ENCODE data around the gene AGBL1. TPM values are rescaled to one million over a fixed set of nuclear protein-coding genes. Genes with fewer than 3 reads are reported as not detected.

Gene AGBL1
- total RNA-seq, 1 experiment from 2014 or later = under 0.01 TPM

DNA sequence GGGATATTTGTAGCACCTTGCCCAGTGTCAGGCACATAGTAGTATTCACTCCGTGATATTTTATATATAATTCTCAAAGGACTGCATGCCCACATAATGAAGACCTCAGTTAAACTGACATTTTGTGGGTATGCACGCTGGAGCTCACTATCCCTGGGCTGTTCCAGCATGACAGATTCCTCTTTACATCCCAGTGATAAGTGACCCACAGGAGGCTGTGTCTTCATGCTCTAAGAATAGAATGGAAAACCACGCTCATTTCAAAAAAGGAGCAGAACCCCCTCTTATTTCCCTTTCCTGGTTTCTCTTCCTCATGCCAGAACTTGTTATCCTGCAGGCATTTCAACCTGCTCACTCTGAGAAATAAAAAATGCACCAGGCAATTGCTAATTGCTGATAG lies 717.5 kb downstream of the AGBL1 start:
- no peak for DNase-seq (ENCODE audit: low read depth)

DNA sequence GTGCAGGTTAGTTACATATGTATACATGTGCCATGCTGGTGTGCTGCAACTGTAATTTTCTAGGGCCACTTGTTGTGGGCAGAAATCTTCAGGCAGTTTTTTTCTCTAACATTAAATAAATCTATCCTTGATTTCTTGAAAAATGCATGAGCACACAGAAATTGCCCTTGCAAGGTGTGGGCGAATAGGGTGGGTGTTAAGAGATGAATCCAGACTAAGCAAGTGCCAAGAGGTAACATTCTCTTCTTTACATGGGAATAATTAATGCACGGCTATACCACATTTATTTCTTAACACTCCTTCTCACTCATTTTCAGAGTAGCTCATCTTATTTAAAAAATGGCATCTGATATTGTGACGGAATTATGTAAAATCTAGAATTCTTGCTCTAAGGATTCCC lies 719.6 kb downstream of the AGBL1 start:
- no peak for DNase-seq (ENCODE audit: low read depth)

DNA sequence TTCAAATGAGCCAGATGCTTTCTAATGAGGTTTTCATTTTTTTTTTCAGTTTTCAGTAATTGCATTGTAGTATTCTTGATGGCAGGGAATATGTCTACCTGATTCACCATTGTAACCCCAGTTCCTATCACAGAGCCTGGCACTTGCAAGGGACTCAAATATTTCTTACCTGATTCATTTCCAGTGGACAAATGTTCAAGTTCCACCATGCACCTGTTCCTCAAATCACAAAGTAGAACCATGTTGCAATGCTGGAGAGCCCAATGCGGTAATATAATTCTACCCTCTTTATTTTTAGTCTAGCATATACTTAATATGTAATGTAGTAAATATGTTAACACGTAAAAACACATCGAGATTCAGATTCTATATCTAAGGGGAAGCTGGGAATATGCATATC lies 722.6 kb downstream of the AGBL1 start:
- no peak for DNase-seq (ENCODE audit: low read depth)

- DNase-seq (ENCODE audit: low read depth) = no peak
These were observed 724.7 kb downstream of the AGBL1 start for GRCh38 chr15:86804406-86804805.

DNA sequence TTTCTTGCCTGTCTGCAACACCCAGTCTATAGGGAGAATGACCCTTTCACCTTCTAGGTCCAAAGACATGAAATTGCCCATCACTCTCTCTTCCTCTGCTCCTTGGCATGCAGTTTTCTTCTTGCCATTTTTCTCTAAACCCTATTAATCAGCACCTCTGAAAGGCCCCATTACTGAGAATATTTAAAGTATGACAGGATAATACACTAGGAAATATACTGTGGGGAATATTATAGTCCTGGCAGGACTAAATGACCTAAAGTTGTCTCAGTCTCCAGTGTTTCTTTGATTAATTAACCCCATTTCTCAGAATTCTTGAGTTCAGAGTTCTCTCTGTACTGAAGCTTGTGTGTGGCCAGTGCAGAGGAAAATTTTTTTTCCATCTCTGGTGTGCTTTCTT lies 730.7 kb downstream of the AGBL1 start:
- no peak for DNase-seq (ENCODE audit: low read depth)

DNA sequence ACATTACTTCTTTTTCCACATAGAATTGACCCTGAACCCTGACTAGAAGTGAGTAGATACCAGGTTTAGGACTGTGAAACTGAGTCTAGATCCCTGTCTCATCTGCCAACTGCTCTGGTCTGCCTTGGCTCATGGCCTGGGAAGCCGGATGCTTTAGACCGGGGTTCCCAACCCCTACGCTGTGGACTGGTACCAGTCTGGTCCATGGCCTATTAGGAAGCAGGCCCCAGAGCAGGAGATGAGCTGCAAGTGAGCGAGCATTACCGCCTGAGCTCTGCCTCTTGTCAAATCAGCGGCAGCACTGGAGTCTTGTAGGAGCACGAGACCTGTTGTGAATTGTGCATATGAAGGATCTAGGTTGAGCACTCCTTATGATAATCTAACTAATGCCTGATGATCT lies 734.2 kb downstream of the AGBL1 start:
- no peak for DNase-seq (ENCODE audit: low read depth)

GRCh38 chr15:86829245-86829644 lies 749.6 kb downstream of the AGBL1 start:
- DNase-seq (ENCODE audit: low read depth) = peak; percentile 46

DNA sequence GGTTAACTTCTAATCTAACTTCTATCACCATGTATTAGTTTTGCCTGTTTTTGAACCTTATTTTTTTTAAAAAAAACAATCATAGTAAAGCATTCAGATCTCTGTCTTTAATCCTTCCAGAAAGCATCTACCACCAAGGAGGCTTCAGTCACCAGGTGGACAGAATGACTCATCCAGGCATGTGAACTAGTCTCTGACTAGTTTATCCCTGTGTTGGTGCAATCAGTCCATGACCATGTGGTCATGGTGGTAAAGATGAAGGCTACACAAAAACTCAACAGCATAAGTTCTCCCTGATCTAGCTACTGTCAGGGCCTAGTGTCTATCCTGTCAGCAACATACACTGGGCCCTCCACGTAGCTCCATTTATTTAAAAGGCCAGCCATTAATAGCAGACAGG lies 750.6 kb downstream of the AGBL1 start:
- peak; percentile 32 for DNase-seq (ENCODE audit: low read depth)

DNA sequence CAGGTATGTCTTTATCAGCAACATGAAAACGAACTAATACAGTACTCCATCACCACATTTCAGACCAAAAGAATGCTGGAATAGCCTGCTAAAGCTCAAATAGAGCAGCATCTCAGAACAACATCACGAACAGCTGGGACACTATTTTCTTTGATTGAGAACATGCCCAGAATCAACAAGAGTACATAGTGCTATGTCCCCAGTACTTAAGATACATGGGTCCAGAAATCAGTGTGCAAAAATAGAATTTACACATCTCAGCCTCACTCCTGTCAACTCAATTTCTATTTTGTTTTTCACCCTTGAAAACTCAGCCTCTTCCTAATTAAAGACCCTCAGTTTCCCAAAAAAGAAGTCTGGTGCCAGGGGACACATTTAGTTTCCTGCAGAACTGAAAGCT lies 753.9 kb downstream of the AGBL1 start:
- no peak for DNase-seq (ENCODE audit: low read depth)

GRCh38 chr15:86834115-86834863 lies 754.6 kb downstream of the AGBL1 start:
- no peak for DNase-seq (ENCODE audit: low read depth)

DNA sequence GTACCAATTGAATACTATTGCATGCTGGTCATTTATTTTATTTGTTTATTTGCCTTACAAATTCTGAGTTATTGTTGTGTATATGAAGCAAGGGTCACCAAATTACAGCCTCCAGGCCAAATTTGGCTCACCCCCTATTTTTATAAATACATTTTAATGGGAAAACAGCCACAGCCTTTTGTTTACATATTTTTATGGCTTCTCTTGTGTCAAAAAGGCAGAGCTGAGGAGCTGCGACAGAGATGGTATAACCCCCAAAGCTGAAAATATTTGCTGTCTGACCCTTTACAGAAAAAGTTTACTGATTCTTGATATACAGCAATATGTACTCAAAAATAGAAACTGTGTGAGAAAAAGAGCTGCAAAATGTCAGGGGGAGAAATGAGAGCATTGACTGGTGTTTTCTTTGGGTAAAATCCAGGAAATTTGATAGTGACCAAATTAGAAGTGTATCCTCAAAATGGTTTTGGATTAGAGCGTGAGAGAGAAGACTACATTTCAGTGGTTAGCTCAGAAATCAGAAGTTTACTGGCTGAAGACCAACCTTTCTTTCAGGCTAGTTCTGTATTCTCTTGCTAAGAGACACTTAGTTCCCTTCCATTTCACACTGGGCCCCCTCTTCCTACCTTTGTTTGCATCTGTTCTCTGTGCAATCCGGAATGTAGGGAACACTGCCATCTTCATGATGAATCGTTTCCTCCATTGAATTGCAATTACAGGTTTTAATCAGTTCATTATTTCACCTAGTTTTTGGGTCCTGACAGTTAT lies 757.8 kb downstream of the AGBL1 start:
- DNase-seq (ENCODE audit: low read depth) = peak; percentile 81

DNA sequence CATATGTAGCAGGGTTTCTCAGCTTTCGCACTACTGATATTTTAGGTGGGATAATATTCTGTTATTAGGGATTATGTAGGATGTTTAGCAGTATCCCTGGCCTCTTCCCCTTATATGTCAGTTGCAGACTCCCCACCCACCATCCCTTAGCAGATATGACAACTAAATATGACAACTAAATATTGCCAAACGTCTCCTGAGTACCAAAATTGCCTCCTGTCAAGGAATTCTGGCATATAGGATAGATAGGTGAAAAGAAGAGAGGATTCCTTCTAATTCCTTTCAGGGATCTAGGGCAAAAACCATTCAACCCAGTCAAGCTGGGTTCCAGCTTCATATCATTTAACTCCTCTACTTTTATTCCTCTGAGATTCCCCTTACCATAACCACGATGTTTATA lies 759.8 kb downstream of the AGBL1 start:
- no peak for DNase-seq (ENCODE audit: low read depth)

DNA sequence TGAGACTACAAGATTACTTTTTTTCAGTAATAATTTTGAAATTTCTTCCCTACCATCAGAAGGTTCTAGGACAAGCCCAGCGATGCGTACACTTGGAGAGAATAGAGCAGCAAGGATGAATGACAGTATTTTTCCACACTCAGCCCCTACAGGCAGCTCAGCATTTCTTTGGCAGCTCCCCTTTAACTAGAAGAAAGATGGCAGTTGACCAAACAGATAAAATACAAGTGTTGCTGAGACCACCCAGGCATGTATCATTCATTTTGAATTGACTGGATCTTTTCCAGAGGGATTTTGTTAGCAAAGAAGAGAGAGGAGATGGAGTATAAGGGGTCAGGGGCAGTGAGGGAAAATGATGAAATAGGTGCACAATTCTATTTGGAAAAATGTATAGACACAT lies 761.3 kb downstream of the AGBL1 start:
- no peak for DNase-seq (ENCODE audit: low read depth)

- no peak for DNase-seq (ENCODE audit: low read depth)
These were observed 762.5 kb downstream of the AGBL1 start for GRCh38 chr15:86842199-86842598.

DNA sequence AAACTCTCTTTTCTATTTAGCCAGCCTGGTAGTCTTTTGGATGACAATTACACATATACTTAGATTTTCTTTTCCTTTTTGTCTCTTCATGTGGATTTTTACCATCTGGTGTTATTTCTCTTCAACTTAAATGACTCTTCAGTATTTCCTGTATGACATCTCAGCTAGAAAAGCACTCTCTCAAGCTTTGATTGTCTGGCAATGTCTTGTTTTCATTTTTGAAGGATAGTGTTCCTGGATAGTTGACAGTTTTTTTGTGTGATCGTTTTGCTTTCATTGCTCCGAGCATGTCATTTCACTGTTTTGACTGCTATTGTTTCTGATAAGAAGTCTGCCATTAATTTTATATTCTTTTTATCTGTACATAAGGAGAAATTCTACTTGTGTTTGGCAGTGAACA lies 766.4 kb downstream of the AGBL1 start:
- DNase-seq (ENCODE audit: low read depth) = no peak

DNA sequence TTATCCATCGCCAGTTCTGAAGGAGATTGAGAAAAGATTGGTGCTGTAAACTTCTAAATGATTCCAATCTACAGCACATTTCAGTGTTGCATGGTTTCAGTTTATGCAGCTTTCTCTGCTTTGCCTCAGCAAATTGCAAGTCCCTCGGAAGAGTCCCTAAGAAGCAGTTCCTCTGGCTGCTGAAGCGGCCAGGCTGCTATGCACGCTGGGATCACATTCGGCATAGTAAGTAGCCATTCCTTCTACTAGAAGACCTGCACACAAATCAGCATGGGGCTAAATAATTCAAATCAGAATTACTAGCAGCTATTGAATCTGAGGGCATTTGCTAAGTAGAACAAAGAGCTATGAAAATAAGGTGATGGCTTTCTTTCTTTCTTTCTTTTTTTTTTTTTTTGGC lies 769.5 kb downstream of the AGBL1 start:
- no peak for DNase-seq (ENCODE audit: low read depth)

GRCh38 chr15:86849558-86850285 lies 770.1 kb downstream of the AGBL1 start:
- DNase-seq (ENCODE audit: low read depth) = no peak

DNA sequence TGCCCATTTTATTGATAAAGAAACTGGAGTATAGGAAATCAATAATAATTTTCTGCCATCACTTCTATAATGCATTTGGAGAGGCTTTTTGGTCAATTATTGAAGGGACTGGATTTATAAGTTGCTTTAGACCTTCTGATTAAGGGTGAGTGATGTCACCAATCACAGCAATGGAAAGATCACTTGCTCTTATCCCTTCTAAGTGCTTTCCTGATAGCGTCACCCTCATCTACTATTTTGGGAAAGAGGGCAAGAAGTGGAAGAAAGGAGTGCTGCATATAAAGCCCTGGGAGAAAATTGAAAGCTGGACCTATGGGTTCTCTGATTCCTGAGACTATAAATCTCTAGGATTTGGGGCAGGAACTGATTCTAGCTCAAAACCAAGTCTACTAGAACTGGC lies 771.3 kb downstream of the AGBL1 start:
- no peak for DNase-seq (ENCODE audit: low read depth)

- DNase-seq (ENCODE audit: low read depth) = peak; percentile 53
These were observed 773.1 kb downstream of the AGBL1 start for GRCh38 chr15:86852741-86853140.

- no peak for DNase-seq (ENCODE audit: low read depth)
These were observed 774.5 kb downstream of the AGBL1 start for GRCh38 chr15:86854176-86854575.

DNA sequence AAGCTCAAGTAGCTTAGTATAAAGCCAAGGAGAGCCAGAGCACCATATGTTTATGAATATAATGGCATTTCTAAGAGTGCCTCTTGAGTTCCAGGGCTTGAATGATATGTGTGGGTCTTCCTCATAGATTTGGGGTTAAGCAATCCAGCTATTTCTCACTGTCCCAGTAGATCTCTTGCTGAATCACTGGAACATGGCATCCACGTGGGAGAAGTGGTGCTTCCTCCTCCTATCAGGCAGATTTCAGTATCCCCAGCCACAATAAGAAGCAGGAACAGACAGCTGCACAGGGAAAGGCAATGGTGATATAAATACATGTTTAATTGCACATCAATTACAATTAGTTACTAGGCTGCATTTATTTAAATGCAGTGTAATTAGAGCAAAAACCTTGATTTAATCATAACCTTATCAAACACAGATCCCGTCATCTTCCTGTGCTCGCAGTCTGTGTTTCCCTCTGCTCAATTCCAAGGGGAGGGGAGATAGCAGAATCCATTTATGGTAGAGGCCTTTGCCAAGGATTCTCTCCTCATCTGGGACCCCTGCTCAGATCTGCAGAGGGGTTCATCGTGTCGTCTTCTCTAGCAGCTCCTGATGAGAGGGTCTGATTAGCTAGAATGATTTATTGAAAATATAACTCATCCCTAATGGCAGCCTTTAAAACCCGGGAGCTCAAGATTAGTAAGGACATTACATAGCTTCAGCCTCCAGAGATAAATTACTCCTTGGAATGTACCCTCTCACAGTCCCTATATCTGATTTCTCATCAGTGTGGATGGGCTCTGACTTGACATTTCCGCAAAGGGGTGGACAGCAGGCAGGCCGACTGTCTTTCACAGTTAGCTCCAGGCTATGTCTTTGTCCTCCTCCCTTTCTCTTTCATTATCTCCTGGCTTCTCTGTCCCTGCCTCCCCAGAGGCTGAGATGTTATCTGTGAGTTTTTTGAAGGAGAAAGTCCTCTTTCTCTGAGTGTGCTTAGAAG lies 775.9 kb downstream of the AGBL1 start:
- peak; percentile 80 for DNase-seq (ENCODE audit: low read depth)

Measured in LHCN-M2 (cell line).